Ramos (cell line): Measurements from ENCODE around the gene PRR35.
"Not testable (repeated sequence)": the region's sequence is repeated elsewhere in the genome, so short reads cannot be mapped to it uniquely, and the experiment has no call there.

Source experiments
- in situ Hi-C: fragments of 300-500 bp; cut with MboI; formaldehyde crosslinking; loops from one replicate; pipeline ENCODE4 v1.14.3; 2022; ENCODE audit warnings: low sequenced_read_pairs; ENCODE audit not compliant: unreplicated experiment

Gene PRR35

GRCh38 chr16:591231-591630 lies 31.0 kb downstream of the PRR35 start:
- in situ Hi-C loops = no loop called here

GRCh38 chr16:591892-592517 lies 31.8 kb downstream of the PRR35 start:
- in situ Hi-C loops = no loop called here

GRCh38 chr16:592518-593306 lies 32.5 kb downstream of the PRR35 start:
- in situ Hi-C loops = no loop called here

DNA sequence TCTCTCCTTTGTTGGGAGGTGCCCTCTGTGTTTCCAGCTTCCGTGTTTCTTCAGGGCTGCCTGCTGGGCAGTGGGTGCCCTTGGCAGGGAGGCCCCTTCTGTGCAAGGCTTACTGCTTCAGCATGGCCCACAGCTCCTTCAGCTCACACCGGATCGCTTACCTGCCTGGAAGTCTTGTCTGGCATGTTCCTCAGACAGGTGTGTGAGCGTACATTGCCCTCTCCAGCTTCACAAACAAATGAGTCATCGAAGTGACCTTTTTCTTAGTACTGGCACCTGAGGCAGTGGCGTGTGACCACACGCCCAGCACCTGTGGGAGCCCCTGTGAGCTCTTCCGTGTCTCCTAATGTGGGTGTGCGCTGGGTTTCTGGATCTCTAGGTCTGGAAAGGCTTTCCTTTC lies 33.2 kb downstream of the PRR35 start:
- in situ Hi-C loops = no loop called here

GRCh38 chr16:593807-594206 lies 33.6 kb downstream of the PRR35 start:
- in situ Hi-C loops = no loop called here

DNA sequence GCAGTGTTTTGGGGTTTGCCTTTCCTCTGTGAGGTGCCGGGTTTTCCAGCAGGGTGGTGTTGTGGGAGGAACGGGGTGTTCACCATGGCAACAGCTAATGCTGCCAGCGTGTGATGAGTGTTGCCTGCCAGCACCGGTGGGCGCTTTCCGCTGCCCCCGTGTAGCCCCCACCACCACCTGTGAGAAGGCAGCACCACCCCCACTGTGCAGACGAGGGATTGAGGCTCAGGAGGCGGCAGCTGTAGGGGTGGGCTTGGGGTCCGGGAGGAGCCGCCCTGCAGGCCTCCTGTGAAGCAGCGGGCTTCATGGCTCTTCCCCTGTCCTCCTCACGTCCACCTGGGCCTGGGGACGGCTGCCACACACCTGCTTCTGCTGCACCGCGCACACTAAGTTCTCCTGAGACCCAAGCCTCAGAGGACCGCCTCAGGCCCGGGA lies 34.9 kb downstream of the PRR35 start:
- in situ Hi-C loops = no loop called here

GRCh38 chr16:595942-596735 lies 35.9 kb downstream of the PRR35 start:
- in situ Hi-C loops = no loop called here

DNA sequence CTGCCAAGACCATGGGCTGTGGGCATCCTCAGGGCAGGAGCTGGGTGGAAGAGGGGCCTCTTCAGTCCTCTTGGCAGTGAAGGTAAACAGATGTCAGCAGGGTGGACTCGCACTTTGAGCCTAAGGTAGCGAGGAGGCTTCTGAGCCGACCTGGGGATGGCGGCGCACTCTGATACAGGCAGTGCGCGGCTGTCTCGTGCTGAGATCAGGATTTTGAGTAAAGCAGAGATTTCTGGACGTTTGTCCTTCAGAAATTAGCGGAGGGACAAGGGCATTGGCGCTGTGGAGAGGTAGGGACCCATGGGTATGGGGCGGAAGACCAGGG lies 36.5 kb downstream of the PRR35 start:
- in situ Hi-C loops = no loop called here

- in situ Hi-C loops = not testable (repeated sequence)
These were observed 37.5 kb downstream of the PRR35 start for GRCh38 chr16:597655-598054.

DNA sequence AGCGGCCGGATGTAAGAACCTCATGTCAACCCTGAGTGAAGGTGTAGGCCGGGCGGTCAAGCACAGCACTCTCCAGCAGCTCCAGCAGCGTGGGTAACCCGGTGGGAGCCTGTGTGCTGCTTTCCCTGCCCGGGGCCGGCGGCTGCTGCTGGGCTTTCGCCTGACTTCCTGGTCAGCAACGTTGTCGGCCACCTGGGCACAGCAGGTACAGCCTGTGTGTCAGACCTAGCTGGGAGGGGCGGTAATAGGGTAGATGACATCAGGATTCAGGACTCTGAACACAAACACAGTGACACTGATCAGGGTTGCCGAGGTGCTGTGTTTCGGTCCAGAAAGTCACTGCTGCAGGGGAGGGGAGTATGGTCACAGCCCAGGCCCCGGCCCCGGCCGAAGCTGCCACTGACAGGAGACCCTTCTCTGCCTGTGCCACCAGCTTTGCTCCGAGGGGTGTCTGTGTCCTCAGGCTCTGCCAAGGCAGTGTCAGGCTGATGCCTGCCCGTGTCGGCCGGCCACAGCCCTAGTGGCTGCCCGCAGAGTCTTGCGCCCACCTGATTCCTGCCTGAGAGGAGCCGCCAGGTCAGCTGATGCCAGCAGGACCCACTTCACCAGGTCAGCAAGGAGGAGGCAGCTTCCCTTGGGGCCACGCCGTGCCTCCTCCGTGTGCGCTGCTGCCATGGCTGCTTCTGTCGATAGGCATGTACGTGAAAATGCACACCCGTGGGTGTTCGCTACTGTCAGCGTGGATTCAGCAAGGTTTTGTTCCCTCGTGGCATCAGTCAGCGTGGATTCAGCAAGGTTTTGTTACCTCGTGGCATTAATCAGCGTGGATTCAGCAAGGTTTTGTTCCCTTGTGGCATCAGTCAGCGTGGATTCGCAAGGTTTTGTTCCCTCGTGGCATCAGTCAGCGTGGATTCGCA lies 38.9 kb downstream of the PRR35 start:
- in situ Hi-C loops = no loop called here

DNA sequence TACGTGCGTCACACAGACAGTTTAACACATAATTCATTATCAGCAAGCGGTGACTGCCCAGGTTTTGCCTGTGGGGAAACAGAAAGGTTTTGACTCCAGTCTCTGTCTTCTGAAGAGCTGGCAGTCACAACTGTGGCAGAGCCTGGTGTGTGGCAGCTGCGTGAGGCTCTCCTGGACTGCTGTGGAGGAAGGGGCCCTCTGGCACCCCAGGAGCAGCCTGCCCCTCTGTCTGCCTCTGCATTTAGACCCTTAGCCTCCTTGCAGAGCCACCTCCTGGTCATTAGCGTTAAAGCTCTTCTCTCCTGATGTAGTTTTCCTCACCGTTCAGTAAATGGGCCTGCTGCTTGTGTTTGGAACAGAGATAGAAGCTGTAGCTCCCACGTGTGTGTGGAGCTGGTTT lies 40.6 kb downstream of the PRR35 start:
- in situ Hi-C loops = no loop called here

- in situ Hi-C loops = no loop called here
These were observed 43.7 kb downstream of the PRR35 start for GRCh38 chr16:603933-604332.

GRCh38 chr16:606656-607307 lies 46.6 kb downstream of the PRR35 start:
- in situ Hi-C loops = no loop called here

GRCh38 chr16:608019-608418 lies 47.8 kb downstream of the PRR35 start:
- in situ Hi-C loops = no loop called here

DNA sequence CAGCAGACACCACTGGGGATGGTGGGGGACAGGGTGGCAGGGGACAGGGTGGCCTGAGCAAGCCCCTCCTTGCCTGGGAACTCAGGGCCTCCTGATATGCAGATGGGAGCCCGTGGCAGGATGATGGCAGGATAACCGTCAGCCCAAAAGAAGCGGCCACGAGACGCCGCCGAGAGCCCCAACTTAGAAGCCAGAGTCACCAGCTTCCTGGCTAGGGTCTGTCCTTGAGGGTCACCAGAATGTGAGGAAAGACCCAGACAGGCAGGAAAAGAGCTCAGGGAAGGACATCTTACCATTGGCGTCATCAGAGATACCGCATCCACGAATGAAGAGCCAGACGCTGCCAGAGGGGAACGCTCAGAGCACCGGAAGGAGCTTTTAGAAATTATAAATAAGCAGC lies 49.1 kb downstream of the PRR35 start:
- in situ Hi-C loops = no loop called here

- in situ Hi-C loops = no loop called here
These were observed 49.8 kb downstream of the PRR35 start for GRCh38 chr16:609984-610383.

DNA sequence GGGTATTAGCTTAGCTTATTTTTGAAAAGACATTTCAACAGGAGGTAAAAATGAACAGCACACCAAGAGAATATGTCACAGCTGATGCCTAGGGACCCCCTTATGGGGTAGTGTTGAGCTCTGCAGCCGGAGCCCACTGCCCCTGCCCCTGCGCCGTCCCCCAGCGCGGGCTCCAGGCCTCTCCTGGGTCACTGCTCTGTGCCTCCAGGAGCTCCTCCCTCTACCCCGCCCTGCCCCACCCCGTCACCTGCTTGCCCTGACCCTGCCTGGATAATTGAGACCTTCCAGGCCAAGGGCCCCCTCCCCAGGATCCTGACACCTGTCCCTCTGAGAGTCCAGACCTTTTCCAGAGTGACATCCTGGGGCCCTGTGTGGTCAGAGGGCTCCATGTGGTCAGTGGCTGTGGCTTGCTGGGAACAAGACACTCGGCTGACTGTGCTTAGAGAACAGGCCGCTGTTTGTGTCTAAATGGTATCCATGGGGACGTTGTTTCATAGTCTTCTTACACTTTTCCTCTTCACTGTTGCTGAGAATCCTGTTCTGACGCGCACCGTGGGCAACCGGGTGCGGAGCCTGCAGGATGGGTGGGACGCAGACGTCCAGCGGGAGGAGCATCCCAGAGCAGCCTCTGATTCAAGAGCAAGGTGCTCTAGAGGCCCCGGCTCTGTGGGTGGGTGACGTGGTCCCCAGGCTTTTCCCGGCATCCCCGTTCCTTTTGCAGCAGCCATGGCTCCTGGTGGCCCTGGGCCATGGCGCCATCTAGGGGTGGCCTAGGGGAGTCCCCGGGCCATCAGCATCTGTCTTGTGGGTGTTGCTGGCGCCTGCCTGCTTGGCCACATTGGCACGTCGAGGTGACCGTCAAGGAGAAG lies 50.6 kb downstream of the PRR35 start:
- in situ Hi-C loops = no loop called here

DNA sequence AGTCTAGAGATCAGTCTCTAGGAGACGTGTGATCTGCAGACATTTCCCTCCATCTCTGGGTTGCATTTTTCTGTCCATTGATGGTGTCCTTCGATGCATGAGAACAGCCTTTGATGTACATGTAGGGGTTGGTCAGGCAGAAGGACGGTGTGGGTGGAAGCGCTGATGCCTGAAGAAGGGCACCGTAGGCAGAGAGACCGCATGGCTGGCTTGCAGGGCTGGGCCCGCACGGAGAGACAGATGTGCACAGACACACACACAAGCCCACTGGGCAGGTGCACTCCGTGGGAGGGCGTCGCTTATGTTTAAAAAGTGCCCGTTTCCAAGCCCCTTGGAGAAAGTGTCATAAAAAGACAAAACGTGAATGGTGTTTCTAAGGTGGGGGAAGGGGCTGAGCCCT lies 54.9 kb downstream of the PRR35 start:
- in situ Hi-C loops = no loop called here
